Suppressor macrophage treated with lipopolysaccharide for 1 hour (primary cell): Measurements from ENCODE around the gene USP15.
"Not testable (repeated sequence)": the region's sequence is repeated elsewhere in the genome, so short reads cannot be mapped to it uniquely, and the experiment has no call there.

Experiments
- DNase-seq, 3 donors: peaks; one replicate each; pipeline ENCODE4 v3.0.0-alpha.2; 2020 to 2022

The USP15 gene

GRCh38 chr12:62332598-62332997 is 72.4 kb downstream of the USP15 start:
- DNase-seq: peak in 2 of 3 donors; percentile 17 to 56

GRCh38 chr12:62335057-62335456 is 74.9 kb downstream of the USP15 start:
- no peak for DNase-seq

- peak; percentile 16 to 42 (median 34) for DNase-seq
These were observed 75.6 kb downstream of the USP15 start for GRCh38 chr12:62335796-62336195.

GRCh38 chr12:62337643-62338042 is 77.4 kb downstream of the USP15 start:
- not testable (repeated sequence) for DNase-seq

- not testable (repeated sequence) for DNase-seq
These were observed 82.6 kb downstream of the USP15 start for GRCh38 chr12:62342614-62343303.

- DNase-seq: not testable (repeated sequence)
These were observed 83.3 kb downstream of the USP15 start for GRCh38 chr12:62343304-62344120.

- DNase-seq: peak; percentile 23 to 53 (median 27)
These were observed 84.7 kb downstream of the USP15 start for GRCh38 chr12:62344731-62345556.

GRCh38 chr12:62345667-62346066 is 85.5 kb downstream of the USP15 start:
- DNase-seq: peak in 1 of 3 donors; percentile 33

- DNase-seq: no peak
These were observed 86.6 kb downstream of the USP15 start for GRCh38 chr12:62346817-62347216.

GRCh38 chr12:62347922-62348650 is 87.9 kb downstream of the USP15 start:
- no peak for DNase-seq

GRCh38 chr12:62350554-62350953 is 90.3 kb downstream of the USP15 start:
- DNase-seq: no peak

- no peak for DNase-seq
These were observed 91.1 kb downstream of the USP15 start for GRCh38 chr12:62351326-62351725.

GRCh38 chr12:62361048-62361447 is 100.8 kb downstream of the USP15 start:
- no peak for DNase-seq

- DNase-seq: no peak
These were observed 103.3 kb downstream of the USP15 start for GRCh38 chr12:62363506-62363905.

GRCh38 chr12:62364697-62365096 is 104.5 kb downstream of the USP15 start:
- not testable (repeated sequence) for DNase-seq

- not testable (repeated sequence) for DNase-seq
These were observed 105.6 kb downstream of the USP15 start for GRCh38 chr12:62365846-62366245.

GRCh38 chr12:62368430-62369223 is 108.4 kb downstream of the USP15 start:
- DNase-seq: not testable (repeated sequence)

GRCh38 chr12:62370189-62370588 is 110.0 kb downstream of the USP15 start:
- no peak for DNase-seq

- DNase-seq: no peak
These were observed 111.5 kb downstream of the USP15 start for GRCh38 chr12:62371661-62372060.

GRCh38 chr12:62372134-62372533 is 111.9 kb downstream of the USP15 start:
- no peak for DNase-seq

- peak in 2 of 3 donors; percentile 34 to 41 for DNase-seq
These were observed 112.6 kb downstream of the USP15 start for GRCh38 chr12:62372825-62373224.

- no peak for DNase-seq
These were observed 115.4 kb downstream of the USP15 start for GRCh38 chr12:62375603-62376002.
